Panc1 (cell line): Measurements from ENCODE around the gene AUH.

Experiments used
- POLR2AphosphoS5 ChIP-seq: IDR thresholded peaks from 2 replicates; pipeline ENCODE4 v1.6.1; 2012; ENCODE audit warnings: mild to moderate bottlenecking, low read depth, low read length, moderate library complexity
- SIN3A ChIP-seq: IDR thresholded peaks from 2 replicates; pipeline ENCODE4 v1.6.1; 2012; ENCODE audit warnings: low read depth, mild to moderate bottlenecking, low read length, moderate library complexity, borderline replicate concordance; ENCODE audit not compliant: insufficient read depth
- TCF7L2 ChIP-seq: IDR thresholded peaks from 2 replicates; pipeline ENCODE4 v1.6.1; 2011; ENCODE audit warnings: mild to moderate bottlenecking, low read depth, low read length, inconsistent platforms
- TF ChIP-seq, protein P1 (sequence below): fragments of 450-650 bp; IDR thresholded peaks from 2 replicates; pipeline ENCODE4 v1.5.1; 2017; ENCODE audit warnings: mild to moderate bottlenecking

DNA sequence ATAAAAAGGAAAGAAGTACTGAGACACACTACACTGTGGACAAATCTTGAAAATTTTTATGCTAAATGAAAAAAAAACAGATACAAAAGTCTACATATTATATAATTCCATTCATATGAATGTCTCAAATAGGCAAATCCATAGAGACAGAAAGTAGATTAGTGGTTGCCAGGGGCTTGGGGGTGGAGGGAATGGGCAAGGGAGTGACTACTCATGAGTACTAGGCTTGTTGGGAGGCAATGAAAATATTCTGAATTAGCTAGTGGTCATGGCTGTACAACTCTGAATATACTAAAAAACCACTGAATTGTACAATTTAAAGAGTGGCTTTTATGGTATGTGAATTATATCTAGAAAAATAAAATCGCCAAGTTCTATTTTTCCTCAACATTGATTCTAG, 154.9 kb downstream of the AUH start:
- TF ChIP-seq, protein P1, sequence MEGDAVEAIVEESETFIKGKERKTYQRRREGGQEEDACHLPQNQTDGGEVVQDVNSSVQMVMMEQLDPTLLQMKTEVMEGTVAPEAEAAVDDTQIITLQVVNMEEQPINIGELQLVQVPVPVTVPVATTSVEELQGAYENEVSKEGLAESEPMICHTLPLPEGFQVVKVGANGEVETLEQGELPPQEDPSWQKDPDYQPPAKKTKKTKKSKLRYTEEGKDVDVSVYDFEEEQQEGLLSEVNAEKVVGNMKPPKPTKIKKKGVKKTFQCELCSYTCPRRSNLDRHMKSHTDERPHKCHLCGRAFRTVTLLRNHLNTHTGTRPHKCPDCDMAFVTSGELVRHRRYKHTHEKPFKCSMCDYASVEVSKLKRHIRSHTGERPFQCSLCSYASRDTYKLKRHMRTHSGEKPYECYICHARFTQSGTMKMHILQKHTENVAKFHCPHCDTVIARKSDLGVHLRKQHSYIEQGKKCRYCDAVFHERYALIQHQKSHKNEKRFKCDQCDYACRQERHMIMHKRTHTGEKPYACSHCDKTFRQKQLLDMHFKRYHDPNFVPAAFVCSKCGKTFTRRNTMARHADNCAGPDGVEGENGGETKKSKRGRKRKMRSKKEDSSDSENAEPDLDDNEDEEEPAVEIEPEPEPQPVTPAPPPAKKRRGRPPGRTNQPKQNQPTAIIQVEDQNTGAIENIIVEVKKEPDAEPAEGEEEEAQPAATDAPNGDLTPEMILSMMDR = no peak
- no peak for TF ChIP-seq SIN3A
- TF ChIP-seq TCF7L2 = no peak
- TF ChIP-seq POLR2AphosphoS5 = no peak
